ENCODE measurements around the gene TNFRSF19.

Gene TNFRSF19

GRCh38 chr13:23561261-23561660 is 9.0 kb upstream of the TNFRSF19 start:
- no peak overlapping the region for H3K27ac Mint-ChIP-seq
- H3K36me3 Mint-ChIP-seq (ENCODE audit: low read depth), result no peaks in the 10 kb centered on the region
- no peaks in the 10 kb centered on the region for H3K9me3 Mint-ChIP-seq
- no peak for TF ChIP-seq CTCF (IDR thresholded peaks at IDR 0.05; ENCODE audit: unreplicated experiment in 3 of 3)
- H3K4me1 Mint-ChIP-seq, result no peaks in the 10 kb centered on the region
- peaks cover 4% of the 10 kb centered on the region for H3K27me3 Mint-ChIP-seq (ENCODE audit: low read depth)
- H3K4me3 Mint-ChIP-seq, result no peak overlapping the region

DNA sequence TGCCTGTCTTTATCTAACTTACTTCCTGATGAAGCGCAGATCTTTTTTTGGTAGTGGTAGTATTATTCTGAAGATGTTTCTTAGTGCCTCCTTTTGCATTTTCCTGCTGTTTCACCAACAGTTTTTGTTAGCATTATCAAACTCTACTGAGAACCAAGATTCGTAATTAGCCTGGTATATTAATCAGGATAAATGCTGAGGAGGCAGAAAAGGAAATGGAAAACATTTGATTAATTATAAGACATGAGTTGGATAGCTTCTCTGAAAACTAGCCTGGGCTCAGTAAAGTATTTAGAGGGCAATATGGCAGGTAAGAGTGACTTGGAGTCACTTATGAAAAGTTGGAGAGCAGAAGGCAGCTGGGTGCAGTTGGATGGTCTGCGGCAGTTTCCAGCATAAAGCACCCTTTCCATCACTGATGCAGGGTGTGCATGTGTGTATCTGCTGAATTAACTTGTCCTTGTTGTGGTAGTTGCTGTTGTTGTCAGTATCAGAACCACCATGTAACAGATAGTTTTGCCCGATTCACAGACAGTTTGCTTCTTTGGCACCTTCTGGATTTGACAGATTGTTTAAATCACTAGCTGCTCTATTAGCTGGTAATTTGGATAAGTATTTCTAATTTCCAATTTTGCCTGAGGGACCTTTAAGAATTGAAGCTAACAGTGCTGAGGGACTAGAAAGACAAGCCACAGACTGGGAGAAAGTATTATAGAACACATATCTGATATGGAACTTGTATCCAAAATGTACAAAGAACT is 6.9 kb upstream of the TNFRSF19 start:
- no peak for TF ChIP-seq CTCF (IDR thresholded peaks at IDR 0.05; ENCODE audit: unreplicated experiment in 3 of 3)
- H3K27ac Mint-ChIP-seq, result no peak overlapping the region
- H3K27me3 Mint-ChIP-seq (ENCODE audit: low read depth), result peaks cover 4% of the 10 kb centered on the region
- H3K4me3 Mint-ChIP-seq, result no peak overlapping the region
- H3K4me1 Mint-ChIP-seq, result no peaks in the 10 kb centered on the region
- H3K36me3 Mint-ChIP-seq (ENCODE audit: low read depth), result no peaks in the 10 kb centered on the region
- no peaks in the 10 kb centered on the region for H3K9me3 Mint-ChIP-seq

- Mint-ChIP-seq H3K27me3 (ENCODE audit: low read depth) (peaks cover 4% of the 10 kb centered on the region), H3K4me1 (peaks cover 23% of the 10 kb centered on the region), H3K4me3 (no peak overlapping the region), H3K36me3 (ENCODE audit: low read depth) (no peaks in the 10 kb centered on the region), H3K27ac (peak overlapping the region in 1 of 3 experiments; percentile 31), H3K9me3 (no peaks in the 10 kb centered on the region)
- TF ChIP-seq CTCF (IDR thresholded peaks at IDR 0.05; ENCODE audit: unreplicated experiment in 3 of 3), result no peak
These were observed 2.2 kb upstream of the TNFRSF19 start for GRCh38 chr13:23567906-23568460.

DNA sequence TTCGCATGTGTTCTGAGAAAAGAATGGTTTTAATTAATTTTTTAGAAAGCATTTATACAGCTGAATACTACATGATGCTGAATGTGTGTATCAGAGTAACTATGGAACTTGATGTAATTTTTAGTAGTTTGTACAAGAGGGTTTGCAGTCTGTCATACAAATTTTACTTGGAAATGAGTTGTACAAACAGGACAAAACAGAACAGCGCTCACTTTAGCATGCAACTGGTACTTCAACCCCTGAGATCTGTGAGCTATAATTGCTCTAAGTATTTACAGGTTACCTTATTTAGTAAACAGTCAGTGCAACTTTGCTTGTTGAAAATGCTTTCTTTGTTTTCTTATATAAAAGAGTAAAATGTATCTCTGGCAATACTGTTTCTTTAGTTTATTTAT is 706 bp downstream of the TNFRSF19 start:
- Mint-ChIP-seq H3K36me3 (ENCODE audit: low read depth) (no peaks in the 10 kb centered on the region), H3K27ac (peak overlapping the region; percentile 88 to 96 (median 93)), H3K27me3 (ENCODE audit: low read depth) (peaks cover 1% of the 10 kb centered on the region), H3K9me3 (no peaks in the 10 kb centered on the region), H3K4me1 (peaks cover 23% of the 10 kb centered on the region), H3K4me3 (peak overlapping the region; percentile 84 to 87 (median 87))
- TF ChIP-seq CTCF (IDR thresholded peaks at IDR 0.05; ENCODE audit: unreplicated experiment in 3 of 3), result peak; percentile 31 to 47 (median 40)

GRCh38 chr13:23571431-23571830 is 1.2 kb downstream of the TNFRSF19 start:
- H3K9me3 Mint-ChIP-seq, result no peaks in the 10 kb centered on the region
- no peaks in the 10 kb centered on the region for H3K36me3 Mint-ChIP-seq (ENCODE audit: low read depth)
- TF ChIP-seq CTCF (IDR thresholded peaks at IDR 0.05; ENCODE audit: unreplicated experiment in 3 of 3), result no peak
- H3K4me3 Mint-ChIP-seq, result peak overlapping the region; percentile 84 to 87 (median 87)
- H3K27ac Mint-ChIP-seq, result peak overlapping the region; percentile 88 to 96 (median 93)
- H3K4me1 Mint-ChIP-seq, result peaks cover 23% of the 10 kb centered on the region
- no peaks in the 10 kb centered on the region for H3K27me3 Mint-ChIP-seq (ENCODE audit: low read depth)

GRCh38 chr13:23572836-23573235 is 2.6 kb downstream of the TNFRSF19 start:
- H3K4me3 Mint-ChIP-seq, result peak overlapping the region; percentile 84 to 87 (median 87)
- peaks cover 33% of the 10 kb centered on the region for H3K4me1 Mint-ChIP-seq
- H3K27ac Mint-ChIP-seq, result peak overlapping the region in 2 of 3 experiments; percentile 88 to 93
- H3K27me3 Mint-ChIP-seq (ENCODE audit: low read depth), result no peaks in the 10 kb centered on the region
- H3K9me3 Mint-ChIP-seq, result no peaks in the 10 kb centered on the region
- TF ChIP-seq CTCF (IDR thresholded peaks at IDR 0.05; ENCODE audit: unreplicated experiment in 3 of 3), result no peak
- no peaks in the 10 kb centered on the region for H3K36me3 Mint-ChIP-seq (ENCODE audit: low read depth)
